ENCODE data around the gene FOXI1. TPM values are rescaled to one million over a fixed set of nuclear protein-coding genes. Genes with fewer than 3 reads are reported as not detected.
A peak's percentile ranks its signal among the peaks of the same experiment; 100 is the strongest.

FOXI1 gene
- total RNA-seq, 2 experiments from 2014 or later, result 0.28 TPM; not detected in 1

- peaks cover 57% of the 10 kb centered on the region for H3K36me3 ChIP-seq (ENCODE audit: insufficient read depth, low read length)
- no peaks in the 10 kb centered on the region for H3K4me1 Mint-ChIP-seq (ENCODE audit: low read depth)
- POLR2A ChIA-PET, result no interaction called here
- no peaks in the 10 kb centered on the region for H3K27me3 ChIP-seq (ENCODE audit: control insufficient read depth in 1 of 2, insufficient read depth in 2 of 2, low read length in 2 of 2)
- H3K9me3 Mint-ChIP-seq, result no peaks in the 10 kb centered on the region
- peaks cover 100% of the 10 kb centered on the region for H3K36me3 Mint-ChIP-seq (ENCODE audit: low read depth)
- no peak overlapping the region for H3K4me3 Mint-ChIP-seq
- H3K27me3 Mint-ChIP-seq, result no peaks in the 10 kb centered on the region
- H3K27ac ChIP-seq (ENCODE audit: low read depth in 1 of 2, low read length in 2 of 2), result no peak overlapping the region
- ATAC-seq (ENCODE audit: poor library complexity) (no peak), DNase-seq (no peak)
- CTCF ChIA-PET, result no interaction called here
- H3K9me3 ChIP-seq (ENCODE audit: control insufficient read depth in 1 of 2, insufficient read depth in 1 of 2, low read length in 2 of 2), result peaks cover 0 to 3% of the 10 kb centered on the region in 2 experiments
- TF ChIP-seq CTCF (IDR thresholded peaks at IDR 0.05), result no peak
- H3K4me3 ChIP-seq (ENCODE audit: low read length), result no peak overlapping the region
- no peak overlapping the region for H3K27ac Mint-ChIP-seq
- H3K4me1 ChIP-seq (ENCODE audit: insufficient read depth, low read length), result no peaks in the 10 kb centered on the region
- intact Hi-C loops (cut with DNase I, micrococcal nuclease), result no loop called here
These were observed 36.2 kb upstream of the FOXI1 start for GRCh38 chr5:170069512-170069911.

- ATAC-seq (ENCODE audit: poor library complexity) (no peak), DNase-seq (peak in 3 of 14 experiments; percentile 11 to 26 (median 12))
- H3K36me3 ChIP-seq (ENCODE audit: insufficient read depth, low read length), result peaks cover 65% of the 10 kb centered on the region
- no peak overlapping the region for H3K27ac ChIP-seq (ENCODE audit: low read depth in 1 of 2, low read length in 2 of 2)
- H3K4me1 Mint-ChIP-seq (ENCODE audit: low read depth), result no peaks in the 10 kb centered on the region
- ChIA-PET POLR2A (no interaction called here), CTCF (interaction anchor here (0.6 to 1.5 kb wide), 2 partner anchors 28 to 1400 kb away, joined by 3 to 5 read pairs; no protein-coding TSS in a partner anchor)
- H3K4me3 ChIP-seq (ENCODE audit: low read length), result no peak overlapping the region
- TF ChIP-seq CTCF (IDR thresholded peaks at IDR 0.05), result peak; percentile 42
- intact Hi-C loops (cut with DNase I, micrococcal nuclease), result no loop called here
- no peak overlapping the region for H3K4me3 Mint-ChIP-seq
- H3K4me1 ChIP-seq (ENCODE audit: insufficient read depth, low read length), result no peaks in the 10 kb centered on the region
- H3K27ac Mint-ChIP-seq, result no peak overlapping the region
- H3K27me3 Mint-ChIP-seq, result no peaks in the 10 kb centered on the region
- H3K9me3 Mint-ChIP-seq, result no peaks in the 10 kb centered on the region
- peaks cover 100% of the 10 kb centered on the region for H3K36me3 Mint-ChIP-seq (ENCODE audit: low read depth)
- peaks cover 0 to 3% of the 10 kb centered on the region in 2 experiments for H3K9me3 ChIP-seq (ENCODE audit: control insufficient read depth in 1 of 2, insufficient read depth in 1 of 2, low read length in 2 of 2)
- H3K27me3 ChIP-seq (ENCODE audit: control insufficient read depth in 1 of 2, insufficient read depth in 2 of 2, low read length in 2 of 2), result no peaks in the 10 kb centered on the region
These were observed 34.9 kb upstream of the FOXI1 start for GRCh38 chr5:170070556-170071412.

GRCh38 chr5:170071748-170072147 lies 33.9 kb upstream of the FOXI1 start:
- Histone ChIP-seq H3K4me1 (ENCODE audit: insufficient read depth, low read length) (no peaks in the 10 kb centered on the region), H3K27ac (ENCODE audit: low read depth in 1 of 2, low read length in 2 of 2) (no peak overlapping the region), H3K4me3 (ENCODE audit: low read length) (no peak overlapping the region), H3K9me3 (ENCODE audit: control insufficient read depth in 1 of 2, insufficient read depth in 1 of 2, low read length in 2 of 2) (peaks cover 0 to 3% of the 10 kb centered on the region in 2 experiments), H3K36me3 (ENCODE audit: insufficient read depth, low read length) (peaks cover 72% of the 10 kb centered on the region), H3K27me3 (ENCODE audit: control insufficient read depth in 1 of 2, insufficient read depth in 2 of 2, low read length in 2 of 2) (no peaks in the 10 kb centered on the region)
- ChIA-PET POLR2A (no interaction called here), CTCF (interaction anchor here (1.5 kb wide), 1 partner anchor 27 kb away, joined by 3 read pairs; no protein-coding TSS in a partner anchor)
- H3K36me3 Mint-ChIP-seq (ENCODE audit: low read depth), result peaks cover 100% of the 10 kb centered on the region
- intact Hi-C loops (cut with DNase I, micrococcal nuclease), result no loop called here
- no peaks in the 10 kb centered on the region for H3K27me3 Mint-ChIP-seq
- no peak for TF ChIP-seq CTCF (IDR thresholded peaks at IDR 0.05)
- no peak for ATAC-seq (ENCODE audit: poor library complexity)
- no peaks in the 10 kb centered on the region for H3K4me1 Mint-ChIP-seq (ENCODE audit: low read depth)
- H3K27ac Mint-ChIP-seq, result no peak overlapping the region
- no peak overlapping the region for H3K4me3 Mint-ChIP-seq
- no peaks in the 10 kb centered on the region for H3K9me3 Mint-ChIP-seq
- DNase-seq, result no peak

Measured in CD4-positive, alpha-beta T cell (primary cell).